HG03558 (cell line): Measurements from ENCODE around the gene NEO1.

Source experiments
- ATAC-seq: cut with Tn5 transposase; IDR thresholded peaks from one replicate; pipeline ENCODE4 v1.9.1; 2021; ENCODE audit warnings: moderate number of reproducible peaks; ENCODE audit not compliant: unreplicated experiment; ENCODE audit errors: extremely low read depth

NEO1 gene

DNA sequence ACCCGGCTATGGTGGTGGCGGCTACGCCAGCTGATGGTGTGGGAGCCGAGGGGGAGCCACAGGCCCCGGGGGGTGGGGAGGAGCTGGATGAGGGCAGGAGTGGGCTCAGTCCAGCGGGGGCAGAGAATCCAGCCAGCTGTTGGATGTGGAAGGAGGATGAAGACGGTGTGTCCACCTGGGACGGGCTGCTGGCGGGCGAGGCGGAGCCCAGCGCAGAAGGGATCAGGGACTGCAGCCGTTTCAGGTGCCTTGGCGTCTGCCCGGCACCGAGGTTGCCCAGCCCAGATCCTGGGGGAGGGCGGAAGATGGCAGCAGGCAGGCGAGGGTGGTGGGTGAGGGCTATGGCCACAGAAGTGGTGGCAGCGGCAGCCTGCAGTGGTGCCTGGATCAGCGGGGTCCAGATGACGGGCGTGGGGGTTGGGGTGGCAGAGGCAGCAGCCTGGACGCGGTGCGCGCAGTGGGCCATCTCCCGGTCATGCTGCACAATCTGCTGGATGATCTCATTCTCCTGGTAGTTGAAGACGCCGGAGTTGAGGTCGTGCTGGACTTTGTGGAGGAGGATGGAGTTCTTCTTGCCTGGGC, 271.2 kb downstream of the NEO1 start:
- no peak for ATAC-seq

DNA sequence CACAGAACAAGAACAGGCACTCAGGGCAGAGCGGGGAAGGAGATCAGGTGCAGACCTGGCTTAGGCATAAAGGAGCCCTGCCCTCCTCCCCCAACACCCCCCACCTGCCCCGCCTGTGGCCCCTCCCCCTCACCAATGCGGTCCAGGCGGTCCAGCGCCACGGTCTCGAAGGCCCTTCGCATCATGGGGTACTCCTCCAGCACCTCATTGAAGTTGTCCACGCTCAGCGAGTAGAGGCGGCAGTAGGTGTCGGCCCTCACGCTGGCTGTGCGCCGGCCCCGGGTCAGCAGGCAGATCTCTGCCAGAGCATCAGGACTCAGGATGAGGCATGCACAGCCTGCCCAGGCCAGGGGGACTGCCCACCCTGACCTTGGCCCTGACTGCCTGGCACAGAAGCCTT, 271.7 kb downstream of the NEO1 start:
- no peak for ATAC-seq

DNA sequence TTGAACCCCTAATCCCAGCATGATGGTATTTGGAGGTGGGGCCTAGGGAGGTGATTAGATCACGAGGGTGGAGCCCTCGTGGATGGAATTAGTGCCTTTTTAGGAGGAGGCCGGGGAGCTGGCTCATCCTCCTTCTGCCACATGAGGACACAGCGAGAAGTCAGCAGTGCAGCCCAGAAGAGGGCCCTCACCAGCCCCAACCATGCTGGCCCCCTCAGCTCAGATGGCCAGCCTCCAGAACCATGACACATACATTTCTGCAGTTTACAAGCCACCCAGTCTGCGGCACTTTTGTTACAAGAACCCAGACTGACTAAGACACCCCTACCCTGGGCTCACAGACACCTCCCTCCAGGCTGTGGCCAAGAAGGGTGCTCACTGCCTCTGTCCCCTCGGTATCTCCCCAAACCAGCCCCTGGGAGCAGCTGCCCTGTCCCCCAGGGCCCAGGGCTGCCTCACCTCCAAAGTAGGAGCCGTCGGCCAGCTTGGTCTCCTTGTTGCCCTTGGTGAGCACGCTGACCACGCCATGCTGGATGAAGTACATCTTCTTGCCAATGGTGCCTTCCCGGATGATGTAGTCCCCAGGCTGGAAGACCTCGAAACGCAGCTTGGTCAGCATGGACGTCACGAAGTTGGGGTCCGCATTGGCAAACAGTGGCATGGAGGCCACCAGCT, 272.4 kb downstream of the NEO1 start:
- ATAC-seq = no peak

DNA sequence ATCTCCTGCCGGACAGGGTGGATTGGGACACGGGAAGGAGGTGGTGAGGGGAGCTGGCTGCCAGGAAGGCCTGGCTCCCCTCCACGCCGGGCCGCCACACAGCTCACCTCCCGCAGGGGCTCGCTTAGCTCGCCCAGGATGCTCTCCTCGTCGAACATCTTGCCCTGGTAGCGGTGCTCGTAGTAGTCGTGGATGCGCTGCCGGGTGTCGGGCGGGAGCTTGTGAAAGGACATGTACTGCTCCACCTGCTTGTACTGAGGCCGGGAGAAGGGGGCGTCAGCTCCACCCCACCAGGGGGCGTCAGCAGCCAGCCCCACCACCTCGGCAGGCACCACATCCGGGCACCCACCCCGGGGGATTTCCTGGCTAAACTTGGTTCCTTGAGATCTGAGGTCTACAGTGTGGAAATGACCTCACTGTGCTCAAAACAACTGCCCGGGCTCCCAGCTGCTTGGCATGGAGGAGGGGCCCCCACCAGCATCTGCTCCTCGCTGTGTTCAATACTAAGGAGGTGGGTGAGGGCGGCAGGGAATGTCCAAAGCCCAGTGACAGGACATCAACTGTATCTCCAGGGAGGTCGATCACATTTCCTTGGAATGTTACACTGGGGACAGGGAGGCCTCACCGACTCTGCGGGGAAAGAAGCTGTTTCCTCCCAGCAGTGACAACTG, 273.1 kb downstream of the NEO1 start:
- no peak for ATAC-seq

DNA sequence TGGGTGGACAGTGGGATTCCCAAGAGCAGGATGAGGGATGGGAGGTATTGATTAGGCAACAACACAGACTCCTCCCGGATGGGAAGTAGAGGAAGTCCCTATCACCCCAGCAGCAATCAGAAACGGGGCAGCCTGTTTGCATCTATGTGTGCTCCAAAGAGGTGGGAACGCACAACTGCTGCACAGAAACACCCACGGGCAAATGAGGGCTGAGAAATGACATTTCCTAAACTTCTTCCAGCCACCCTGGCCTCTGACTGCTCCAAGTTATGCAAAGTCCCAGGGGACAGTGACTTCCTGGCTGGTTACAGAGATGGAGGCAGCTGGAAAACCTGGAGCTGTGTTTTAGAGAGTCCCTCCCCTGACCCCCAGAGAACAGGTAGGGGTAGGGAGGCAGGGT, 273.9 kb downstream of the NEO1 start:
- no peak for ATAC-seq

DNA sequence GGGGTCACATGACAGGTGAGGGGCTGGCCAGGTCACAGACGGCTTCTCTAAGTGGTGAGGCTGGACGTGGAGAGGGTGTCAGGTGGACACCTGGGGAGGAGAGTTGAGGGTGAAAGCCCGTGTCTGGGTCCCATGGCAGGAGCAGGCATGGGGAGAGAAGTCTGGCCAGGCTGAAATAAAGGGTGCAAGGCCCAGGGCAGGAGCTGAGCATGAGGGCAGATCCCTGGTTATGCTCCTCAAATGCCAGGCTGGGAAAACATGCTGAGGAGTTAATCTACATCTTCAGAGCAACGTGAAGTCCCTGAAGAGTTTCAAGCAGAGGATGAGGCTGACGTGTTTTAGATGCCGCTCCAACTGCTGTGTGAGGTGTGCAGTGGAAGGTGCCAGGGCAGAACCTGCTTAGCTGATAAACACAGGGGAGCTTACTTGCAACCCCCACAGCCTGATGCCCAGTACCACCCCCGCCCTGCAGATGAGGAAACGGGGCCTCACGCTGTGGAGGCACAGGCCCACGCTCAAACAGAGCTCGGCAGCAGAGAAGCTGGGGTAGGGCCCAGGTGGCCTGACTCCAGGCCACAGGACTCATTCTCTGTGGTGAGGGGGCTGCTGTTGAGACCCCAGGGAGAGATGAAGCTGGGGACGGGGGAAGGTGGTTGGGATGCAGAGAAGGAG, 276.0 kb downstream of the NEO1 start:
- ATAC-seq = no peak

DNA sequence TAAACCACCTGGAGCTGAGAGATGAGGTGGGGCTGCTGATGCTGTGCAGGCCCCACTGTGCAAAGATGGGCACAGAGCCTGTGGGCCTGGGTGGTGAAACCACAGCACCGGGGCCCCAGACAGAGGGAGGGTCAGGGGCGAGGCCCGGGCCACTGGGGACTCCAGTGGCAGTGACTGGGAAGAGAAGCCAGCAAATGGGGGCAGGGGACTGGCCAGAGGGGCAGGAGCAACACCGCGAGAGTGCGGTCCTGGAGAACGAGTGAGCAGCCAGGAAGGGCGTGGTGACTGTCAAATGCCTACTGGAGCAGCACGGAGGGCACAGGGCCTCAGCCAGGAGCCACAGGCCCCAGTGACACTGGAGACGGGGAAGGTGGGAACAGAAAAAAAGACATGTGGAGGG, 276.7 kb downstream of the NEO1 start:
- no peak for ATAC-seq

DNA sequence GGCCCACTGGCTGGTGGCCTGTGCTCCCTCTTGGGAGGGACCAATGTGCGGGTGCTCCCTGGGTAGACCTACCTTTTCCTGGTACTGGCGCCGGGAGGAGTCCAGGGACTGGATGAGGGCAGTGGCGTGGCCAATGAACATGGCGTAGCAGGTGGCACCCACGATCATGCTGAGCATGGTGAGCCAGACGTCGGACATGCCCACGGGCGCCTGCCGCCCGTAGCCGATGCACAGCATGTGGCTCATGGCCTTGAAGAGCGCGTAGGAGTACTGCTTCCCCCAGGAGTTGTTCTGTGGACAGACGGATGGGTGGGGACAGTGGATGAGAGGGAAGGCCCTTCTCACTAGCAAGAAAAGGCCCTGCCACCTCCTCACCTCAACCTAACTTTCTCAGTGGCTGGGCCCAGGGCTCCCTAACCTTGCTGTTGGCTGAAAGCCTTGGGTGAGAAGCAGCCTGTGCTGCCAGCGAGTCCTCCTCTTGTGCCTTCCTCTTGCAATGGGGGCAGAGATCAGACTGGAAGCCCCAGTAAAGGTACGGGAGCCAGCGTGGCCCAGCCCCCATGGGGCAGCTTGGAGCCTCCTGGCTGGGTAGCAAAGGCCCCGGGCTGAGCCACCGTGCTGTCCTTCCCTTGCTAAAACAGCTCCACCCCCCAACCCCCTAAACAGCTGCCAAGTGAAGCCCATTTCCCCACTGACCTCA, 277.4 kb downstream of the NEO1 start:
- ATAC-seq = no peak

DNA sequence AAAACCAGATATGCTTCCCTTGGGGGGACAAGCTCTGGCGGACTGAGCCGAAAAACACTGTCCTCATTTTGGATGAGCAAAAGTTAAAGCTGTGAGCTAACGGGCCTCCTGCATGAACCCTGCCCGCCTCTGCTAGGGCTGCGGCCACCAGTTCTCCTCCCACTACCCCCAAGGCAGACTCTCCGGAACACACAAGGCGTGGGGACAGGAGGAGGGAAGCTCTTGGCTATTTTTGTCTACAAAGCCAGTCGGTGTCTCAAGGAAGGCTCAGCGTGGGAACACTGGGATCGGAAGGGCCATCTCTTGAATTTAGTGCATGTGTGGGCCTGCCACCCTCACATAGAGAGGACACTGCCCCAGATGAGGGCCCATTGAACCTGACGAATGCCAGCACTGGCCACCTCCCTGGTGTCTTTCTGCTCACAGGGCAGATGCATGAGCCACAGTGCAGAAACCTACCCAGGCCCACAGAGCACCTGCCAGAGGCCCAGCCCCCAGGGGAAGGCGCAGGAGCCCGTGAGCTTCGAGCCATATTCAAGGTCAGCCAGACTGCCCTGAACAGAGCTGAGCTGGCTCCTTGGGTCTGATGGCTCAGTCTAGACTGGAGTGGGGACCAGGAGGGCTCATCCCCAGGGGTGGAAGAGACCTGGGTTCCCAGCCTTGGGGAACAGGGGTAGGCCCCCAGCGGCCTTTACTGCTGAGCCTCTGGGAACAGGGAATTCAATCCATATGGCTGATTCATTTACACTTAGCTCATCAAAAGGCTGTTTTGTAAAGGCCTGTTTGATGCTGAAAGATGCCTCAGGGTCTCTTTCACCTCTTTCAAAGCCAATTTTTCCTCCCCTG, 278.2 kb downstream of the NEO1 start:
- no peak for ATAC-seq

DNA sequence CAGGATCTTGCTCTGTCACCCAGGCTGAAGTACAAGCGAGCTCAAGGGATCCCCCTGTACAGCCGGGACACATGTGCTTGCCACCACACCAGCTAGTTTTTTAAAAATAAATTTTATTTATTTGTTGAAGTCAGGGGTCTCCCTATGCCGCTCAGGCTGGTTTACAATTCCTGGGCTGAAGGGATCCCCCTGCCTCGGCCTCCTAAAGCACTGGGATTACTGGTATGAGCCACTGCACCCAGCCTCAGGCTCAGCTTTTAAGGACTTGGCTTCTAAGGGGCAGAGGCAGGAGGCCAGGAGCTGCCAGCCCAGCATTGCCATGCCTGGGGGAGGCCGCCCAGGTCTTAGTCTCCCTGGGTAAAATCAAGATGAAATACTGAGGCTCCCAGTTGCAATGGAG, 279.2 kb downstream of the NEO1 start:
- no peak for ATAC-seq

DNA sequence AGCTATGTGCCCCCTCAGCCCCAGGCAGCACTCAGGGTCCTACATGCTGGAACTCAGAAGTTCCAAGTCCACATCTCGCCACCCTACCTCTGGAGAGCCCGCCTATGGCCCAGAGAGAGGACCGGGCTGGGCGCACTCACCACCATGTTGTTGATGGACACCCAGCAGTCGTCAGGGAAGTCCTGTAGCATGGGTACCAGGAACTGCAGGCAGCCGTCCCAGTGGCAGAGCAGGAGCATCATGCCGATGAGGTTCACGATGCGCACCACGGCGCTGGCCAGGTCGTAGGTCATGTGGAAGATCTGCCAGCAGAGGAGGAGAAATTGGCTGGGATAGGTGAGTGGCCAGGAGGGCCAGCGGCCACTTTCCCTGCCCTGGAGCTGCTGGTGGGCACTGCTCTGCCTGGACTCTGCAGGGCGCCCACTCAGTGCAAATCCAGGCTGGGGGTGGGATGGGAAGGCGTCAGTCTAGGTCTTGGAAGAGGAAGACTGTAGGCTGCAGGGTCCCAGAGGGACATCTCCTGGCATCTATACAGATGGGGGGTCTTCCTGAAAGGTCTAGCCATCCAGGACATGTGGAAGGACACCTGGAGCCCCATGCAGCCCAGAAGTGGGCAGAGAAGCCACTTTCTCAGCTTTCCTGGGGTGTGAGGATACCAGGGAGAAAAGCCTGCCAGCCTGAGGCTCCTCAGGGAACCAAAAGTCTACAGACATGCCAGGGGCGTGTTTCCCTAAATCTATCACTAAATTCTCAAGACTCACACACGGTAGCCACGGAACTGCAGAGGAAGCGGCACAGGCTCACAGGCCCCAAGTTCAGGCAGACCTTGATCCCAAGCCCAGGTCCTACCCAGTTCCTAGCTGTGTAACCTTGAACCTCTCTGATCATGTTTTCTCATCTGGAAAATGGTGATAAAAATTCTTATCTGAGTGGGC, 280.0 kb downstream of the NEO1 start:
- ATAC-seq = no peak

DNA sequence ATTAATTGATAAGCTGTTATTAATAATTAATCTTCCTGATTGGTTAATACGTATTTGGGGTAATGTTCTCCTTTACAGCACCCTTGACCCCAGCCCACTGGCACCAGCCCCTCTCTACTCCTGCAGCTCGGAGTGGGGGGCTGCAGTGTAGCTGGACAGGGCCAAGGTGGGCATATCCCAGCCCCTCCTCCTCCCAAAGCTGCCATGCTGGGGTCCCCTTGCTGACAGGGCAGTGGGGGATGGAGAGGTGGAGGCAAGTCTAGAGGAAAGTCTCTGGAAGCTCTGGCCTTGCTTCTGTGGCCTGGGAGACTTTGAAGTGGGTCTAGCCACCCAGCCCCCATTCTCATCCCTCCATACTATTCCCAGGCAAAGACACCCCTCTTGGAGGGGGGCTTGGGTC, 280.7 kb downstream of the NEO1 start:
- ATAC-seq = no peak

DNA sequence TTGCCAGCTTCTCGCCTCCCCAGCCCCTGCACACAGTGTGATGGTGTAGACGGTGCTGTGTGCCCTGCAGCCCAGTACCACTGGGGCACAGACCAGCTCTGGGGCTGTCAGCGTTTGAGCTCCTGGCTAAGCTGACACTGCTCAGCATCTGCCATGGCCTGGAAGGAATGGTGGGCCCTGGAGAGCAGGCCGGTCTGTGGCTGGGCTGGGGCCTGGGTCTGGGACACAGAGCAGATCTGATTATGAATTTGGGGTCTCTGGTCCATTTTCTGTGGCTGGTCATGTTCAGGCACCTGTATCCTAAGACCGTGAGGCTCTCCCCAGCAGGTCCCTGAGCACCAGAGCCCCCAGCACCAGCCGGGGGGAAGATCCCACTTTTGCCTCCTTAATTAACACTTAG, 281.8 kb downstream of the NEO1 start:
- no peak for ATAC-seq

DNA sequence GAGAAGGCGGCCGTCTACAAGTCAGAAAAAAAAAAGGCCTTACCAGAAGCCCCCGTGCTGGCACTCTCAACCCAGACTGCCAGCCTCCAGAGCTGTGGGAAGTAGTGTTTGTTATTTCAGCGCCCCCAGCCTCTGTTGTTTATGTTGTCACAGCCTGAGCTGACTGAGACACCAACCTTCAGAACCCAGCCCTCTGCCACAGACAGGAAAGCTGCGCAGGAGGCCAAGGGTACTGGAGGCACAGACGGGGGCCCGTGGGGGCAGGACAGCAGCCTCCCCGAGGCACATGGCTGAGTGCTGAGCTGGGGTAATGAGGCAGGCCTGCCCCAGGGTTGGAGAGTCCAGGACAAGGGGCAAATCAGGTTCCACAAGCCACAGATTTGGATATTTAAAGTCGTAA, 282.8 kb downstream of the NEO1 start:
- no peak for ATAC-seq

DNA sequence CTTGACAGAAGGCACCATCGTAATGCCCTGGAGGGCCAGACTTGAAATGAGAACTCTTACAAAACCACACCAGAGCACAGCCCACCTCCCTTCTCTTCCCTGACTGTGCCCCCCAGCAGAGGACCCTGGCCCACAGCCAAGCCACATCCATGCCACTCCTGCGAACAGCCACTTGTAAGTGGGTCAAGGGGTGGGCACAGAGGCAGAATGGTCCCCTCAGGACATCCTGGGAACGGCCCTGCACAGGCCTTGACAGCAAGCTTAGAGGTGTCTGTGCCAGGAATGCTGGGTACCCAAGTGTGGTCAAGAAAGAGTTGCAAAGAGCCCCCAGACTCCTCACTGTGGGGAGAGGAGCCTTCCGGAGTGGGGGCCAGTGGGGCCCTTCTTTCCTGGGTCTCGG, 283.2 kb downstream of the NEO1 start:
- no peak for ATAC-seq

DNA sequence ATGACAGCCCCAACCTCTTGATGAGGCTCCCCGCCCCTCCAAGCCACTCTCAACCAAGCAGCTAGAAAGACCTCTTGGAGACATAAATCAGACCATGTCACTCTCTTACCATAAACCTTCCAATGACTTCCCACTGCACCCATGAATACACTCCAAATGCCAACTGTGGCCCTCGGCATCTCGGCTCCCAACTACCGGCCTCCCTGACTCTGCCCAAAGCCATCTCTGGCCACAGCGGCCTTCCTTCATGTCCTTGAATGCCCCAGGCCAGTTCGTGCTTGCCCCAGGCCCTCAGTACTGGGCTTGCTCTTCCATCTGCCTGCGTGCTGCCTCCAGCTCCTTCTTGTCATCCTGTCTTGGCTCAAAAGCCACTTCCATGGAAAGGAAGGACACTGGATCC, 284.5 kb downstream of the NEO1 start:
- no peak for ATAC-seq

DNA sequence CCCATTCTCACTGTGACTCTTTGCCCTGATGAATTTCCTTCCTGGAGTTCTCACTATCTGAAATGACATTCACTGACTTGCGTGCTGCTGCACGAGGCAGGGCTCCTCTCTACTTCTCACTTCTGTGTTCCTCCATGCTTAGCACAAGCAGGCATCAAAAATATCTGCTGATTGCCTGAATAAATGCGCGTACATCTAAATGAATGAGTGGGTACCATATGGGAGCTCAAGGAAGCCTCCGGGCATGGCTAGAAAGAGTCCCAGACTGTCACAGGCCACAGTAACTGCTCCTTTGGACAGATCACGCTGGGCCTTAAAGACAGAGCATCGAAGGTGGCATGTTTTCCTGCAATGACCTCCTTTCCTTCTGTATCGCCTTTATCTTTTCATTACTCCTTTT, 284.9 kb downstream of the NEO1 start:
- ATAC-seq = no peak

DNA sequence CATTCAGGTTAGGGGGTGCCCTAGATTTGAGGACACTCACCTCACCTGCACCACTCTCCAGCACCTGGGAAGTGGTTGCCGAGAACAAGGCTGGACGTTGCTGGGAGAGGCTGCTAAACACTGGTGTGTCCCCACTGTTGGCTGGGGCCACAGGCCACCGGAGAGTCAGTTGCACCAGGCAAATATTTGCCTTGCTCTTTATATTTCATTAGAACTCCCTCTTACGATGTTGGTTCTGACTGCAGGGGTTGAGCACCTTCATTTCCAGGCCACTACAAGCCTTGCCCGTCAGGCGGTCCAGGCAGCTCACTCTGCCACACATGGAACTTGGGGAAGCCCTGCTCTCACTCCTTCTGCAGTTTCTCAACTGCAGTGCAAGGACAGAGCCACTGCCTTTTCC, 285.8 kb downstream of the NEO1 start:
- ATAC-seq = no peak
